GM23338 (cell line): ENCODE results near the gene RAD51B. TPM values are rescaled to one million over a fixed set of nuclear protein-coding genes. Genes with fewer than 3 reads are reported as not detected.

Experiments used
- ATAC-seq: fragments of 200-7000 bp; cut with Tn5 transposase; 3 replicates; pipeline ENCODE4 v1.9.1; 2020
- DNase-seq: peaks from one replicate; pipeline ENCODE4 v3.0.0-alpha.2; 2015; ENCODE audit warnings: low spot score
- H2AFZ ChIP-seq: fragments of 200-600 bp; sonication (generic); 2 replicates; pipeline ENCODE4 v1.8.0; 2016; ENCODE audit warnings: antibody characterized with exemption, mild to moderate bottlenecking, moderate library complexity
- H3F3A ChIP-seq: fragments of 200-600 bp; sonication (generic); replicated peaks from 2 replicates; pipeline ENCODE4 v1.8.0; 2017; ENCODE audit warnings: antibody characterized with exemption, mixed run types, low read depth
- H3K27ac ChIP-seq: fragments of 200-600 bp; sonication (generic); 2 replicates; pipeline ENCODE4 v1.6.1; 2016; ENCODE audit warnings: low read depth
- H3K27me3 ChIP-seq: fragments of 200-600 bp; sonication (generic); 2 replicates; pipeline ENCODE4 v1.8.0; 2016; ENCODE audit warnings: mild to moderate bottlenecking, mixed run types, moderate library complexity; ENCODE audit not compliant: insufficient read depth
- H3K36me3 ChIP-seq: fragments of 200-600 bp; sonication (generic); 2 replicates; pipeline ENCODE4 v1.8.0; 2016; ENCODE audit warnings: mild to moderate bottlenecking; ENCODE audit not compliant: insufficient read depth
- H3K4me1 ChIP-seq: fragments of 200-600 bp; sonication (generic); 2 replicates; pipeline ENCODE4 v1.8.0; 2016; ENCODE audit warnings: mild to moderate bottlenecking, moderate library complexity; ENCODE audit not compliant: insufficient read depth
- H3K4me2 ChIP-seq: fragments of 200-600 bp; sonication (generic); 2 replicates; pipeline ENCODE4 v1.7.1; 2017; ENCODE audit warnings: mixed run types
- H3K4me3 ChIP-seq: fragments of 200-600 bp; sonication (generic); 2 replicates; pipeline ENCODE4 v1.6.1; 2016; ENCODE audit warnings: mixed run types
- H3K79me2 ChIP-seq: fragments of 200-600 bp; sonication (generic); replicated peaks from 2 replicates; pipeline ENCODE4 v1.8.0; 2017; ENCODE audit warnings: mild to moderate bottlenecking; ENCODE audit not compliant: insufficient read depth
- H3K9me2 ChIP-seq: fragments of 200-600 bp; sonication (generic); 2 replicates; pipeline ENCODE4 v1.8.0; 2017; ENCODE audit not compliant: insufficient read depth
- H4K20me1 ChIP-seq: fragments of 200-600 bp; sonication (generic); replicated peaks from 2 replicates; pipeline ENCODE4 v1.8.0; 2017; ENCODE audit warnings: mild to moderate bottlenecking; ENCODE audit not compliant: insufficient read depth
- H3K27ac Mint-ChIP-seq: 2 replicates; pipeline ENCODE4 v1.8.0; 2020; ENCODE audit warnings: inconsistent platforms, mild to moderate bottlenecking, moderate library complexity, mixed read lengths
- H3K27me3 Mint-ChIP-seq: 3 replicates; pipeline ENCODE4 v1.8.0; 2022; ENCODE audit warnings: low read depth, mild to moderate bottlenecking, moderate library complexity, mixed read lengths, inconsistent platforms; ENCODE audit not compliant: insufficient read depth, poor library complexity
- H3K36me3 Mint-ChIP-seq: 3 replicates; pipeline ENCODE4 v1.8.0; 2021; ENCODE audit warnings: low read depth, mild to moderate bottlenecking, inconsistent platforms, moderate library complexity, mixed read lengths
- H3K4me1 Mint-ChIP-seq: 3 replicates; pipeline ENCODE4 v1.8.0; 2020; ENCODE audit warnings: mild to moderate bottlenecking, inconsistent platforms, mixed read lengths
- H3K4me3 Mint-ChIP-seq: 3 replicates; pipeline ENCODE4 v1.8.0; 2021; ENCODE audit warnings: moderate library complexity, mild to moderate bottlenecking, inconsistent platforms, mixed read lengths
- H3K9me3 Mint-ChIP-seq: 3 replicates; pipeline ENCODE4 v1.8.0; 2020; ENCODE audit warnings: moderate library complexity, mild to moderate bottlenecking, inconsistent platforms, mixed read lengths
- CTCF ChIP-seq, 2 experiments: fragments of 200-600 bp in 1 of 2; sonication (generic) in 1 of 2; conservative IDR thresholded peaks; 2 replicates each; pipeline versions ENCODE4 v1.5.1 to v1.6.1; 2016 to 2017; ENCODE audit warnings: antibody characterized with exemption in 2 of 2, low read depth in 2 of 2, mild to moderate bottlenecking in 2 of 2, moderate library complexity in 1 of 2
- EZH2 ChIP-seq: fragments of 200-600 bp; sonication (generic); IDR thresholded peaks from one replicate; pipeline ENCODE4 v1.8.0; 2017; ENCODE audit warnings: antibody characterized with exemption, mild to moderate bottlenecking, low read depth; ENCODE audit not compliant: unreplicated experiment
- EZH2phosphoT487 ChIP-seq: fragments of 200-600 bp; sonication (generic); IDR thresholded peaks from one replicate; pipeline ENCODE4 v1.8.1; 2018; ENCODE audit warnings: antibody characterized with exemption; ENCODE audit not compliant: unreplicated experiment
- NANOG ChIP-seq: IDR thresholded peaks from 2 replicates; pipeline ENCODE4 v1.6.1; 2016; ENCODE audit warnings: antibody characterized with exemption, borderline replicate concordance
- polyA plus RNA-seq: library from polyadenylated mRNA; unstranded; fragments of >200 nt; fragmentation: Nextera tagmentation; extraction: Ambion mirVana; gene quantifications from 2 replicates; pipeline ENCODE4 v1.2.1, GENCODE V29; 2016
- total RNA-seq: library from RNA; depleted of rRNA; stranded (reverse); fragments of >200 nt; shearing (Covaris generic); gene quantifications from 2 replicates; pipeline ENCODE4 v1.2.3, GENCODE V29; 2014
- TF ChIP-seq, protein P1 (sequence below): fragments of 250-450 bp; sonication (Bioruptor Pico); IDR thresholded peaks from 2 replicates; pipeline ENCODE4 v1.5.0; 2020; ENCODE audit warnings: mild to moderate bottlenecking, moderate library complexity
- TF ChIP-seq, protein P2 (sequence below): IDR thresholded peaks from one replicate; pipeline ENCODE4 v1.6.1; 2018; ENCODE audit warnings: antibody characterized with exemption; ENCODE audit not compliant: unreplicated experiment

Gene RAD51B
- total and polyA plus RNA-seq, 2 experiments from 2014 or later: 15.7 to 29.1 TPM

DNA sequence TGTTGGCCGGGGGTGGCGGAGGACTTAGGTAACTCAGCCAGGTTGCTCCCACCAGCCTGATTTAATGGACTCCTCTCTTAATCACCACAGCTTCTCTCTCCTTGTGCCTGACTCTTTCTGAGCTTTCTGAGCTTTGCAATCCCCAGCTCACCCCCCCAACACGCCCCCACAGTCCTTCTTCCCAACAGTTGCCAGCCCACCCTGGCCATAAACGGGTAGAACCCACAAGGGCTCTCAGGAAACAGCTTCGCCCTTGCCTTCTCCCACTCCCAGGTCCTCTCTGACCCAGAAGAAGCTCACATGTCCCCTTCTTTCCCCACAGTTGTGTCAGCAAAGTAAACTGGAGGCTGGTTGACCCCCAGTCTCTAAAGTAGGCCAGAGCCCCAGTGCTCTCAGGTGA, 940.4 kb downstream of the RAD51B start (continued):
- TF ChIP-seq, protein P1, sequence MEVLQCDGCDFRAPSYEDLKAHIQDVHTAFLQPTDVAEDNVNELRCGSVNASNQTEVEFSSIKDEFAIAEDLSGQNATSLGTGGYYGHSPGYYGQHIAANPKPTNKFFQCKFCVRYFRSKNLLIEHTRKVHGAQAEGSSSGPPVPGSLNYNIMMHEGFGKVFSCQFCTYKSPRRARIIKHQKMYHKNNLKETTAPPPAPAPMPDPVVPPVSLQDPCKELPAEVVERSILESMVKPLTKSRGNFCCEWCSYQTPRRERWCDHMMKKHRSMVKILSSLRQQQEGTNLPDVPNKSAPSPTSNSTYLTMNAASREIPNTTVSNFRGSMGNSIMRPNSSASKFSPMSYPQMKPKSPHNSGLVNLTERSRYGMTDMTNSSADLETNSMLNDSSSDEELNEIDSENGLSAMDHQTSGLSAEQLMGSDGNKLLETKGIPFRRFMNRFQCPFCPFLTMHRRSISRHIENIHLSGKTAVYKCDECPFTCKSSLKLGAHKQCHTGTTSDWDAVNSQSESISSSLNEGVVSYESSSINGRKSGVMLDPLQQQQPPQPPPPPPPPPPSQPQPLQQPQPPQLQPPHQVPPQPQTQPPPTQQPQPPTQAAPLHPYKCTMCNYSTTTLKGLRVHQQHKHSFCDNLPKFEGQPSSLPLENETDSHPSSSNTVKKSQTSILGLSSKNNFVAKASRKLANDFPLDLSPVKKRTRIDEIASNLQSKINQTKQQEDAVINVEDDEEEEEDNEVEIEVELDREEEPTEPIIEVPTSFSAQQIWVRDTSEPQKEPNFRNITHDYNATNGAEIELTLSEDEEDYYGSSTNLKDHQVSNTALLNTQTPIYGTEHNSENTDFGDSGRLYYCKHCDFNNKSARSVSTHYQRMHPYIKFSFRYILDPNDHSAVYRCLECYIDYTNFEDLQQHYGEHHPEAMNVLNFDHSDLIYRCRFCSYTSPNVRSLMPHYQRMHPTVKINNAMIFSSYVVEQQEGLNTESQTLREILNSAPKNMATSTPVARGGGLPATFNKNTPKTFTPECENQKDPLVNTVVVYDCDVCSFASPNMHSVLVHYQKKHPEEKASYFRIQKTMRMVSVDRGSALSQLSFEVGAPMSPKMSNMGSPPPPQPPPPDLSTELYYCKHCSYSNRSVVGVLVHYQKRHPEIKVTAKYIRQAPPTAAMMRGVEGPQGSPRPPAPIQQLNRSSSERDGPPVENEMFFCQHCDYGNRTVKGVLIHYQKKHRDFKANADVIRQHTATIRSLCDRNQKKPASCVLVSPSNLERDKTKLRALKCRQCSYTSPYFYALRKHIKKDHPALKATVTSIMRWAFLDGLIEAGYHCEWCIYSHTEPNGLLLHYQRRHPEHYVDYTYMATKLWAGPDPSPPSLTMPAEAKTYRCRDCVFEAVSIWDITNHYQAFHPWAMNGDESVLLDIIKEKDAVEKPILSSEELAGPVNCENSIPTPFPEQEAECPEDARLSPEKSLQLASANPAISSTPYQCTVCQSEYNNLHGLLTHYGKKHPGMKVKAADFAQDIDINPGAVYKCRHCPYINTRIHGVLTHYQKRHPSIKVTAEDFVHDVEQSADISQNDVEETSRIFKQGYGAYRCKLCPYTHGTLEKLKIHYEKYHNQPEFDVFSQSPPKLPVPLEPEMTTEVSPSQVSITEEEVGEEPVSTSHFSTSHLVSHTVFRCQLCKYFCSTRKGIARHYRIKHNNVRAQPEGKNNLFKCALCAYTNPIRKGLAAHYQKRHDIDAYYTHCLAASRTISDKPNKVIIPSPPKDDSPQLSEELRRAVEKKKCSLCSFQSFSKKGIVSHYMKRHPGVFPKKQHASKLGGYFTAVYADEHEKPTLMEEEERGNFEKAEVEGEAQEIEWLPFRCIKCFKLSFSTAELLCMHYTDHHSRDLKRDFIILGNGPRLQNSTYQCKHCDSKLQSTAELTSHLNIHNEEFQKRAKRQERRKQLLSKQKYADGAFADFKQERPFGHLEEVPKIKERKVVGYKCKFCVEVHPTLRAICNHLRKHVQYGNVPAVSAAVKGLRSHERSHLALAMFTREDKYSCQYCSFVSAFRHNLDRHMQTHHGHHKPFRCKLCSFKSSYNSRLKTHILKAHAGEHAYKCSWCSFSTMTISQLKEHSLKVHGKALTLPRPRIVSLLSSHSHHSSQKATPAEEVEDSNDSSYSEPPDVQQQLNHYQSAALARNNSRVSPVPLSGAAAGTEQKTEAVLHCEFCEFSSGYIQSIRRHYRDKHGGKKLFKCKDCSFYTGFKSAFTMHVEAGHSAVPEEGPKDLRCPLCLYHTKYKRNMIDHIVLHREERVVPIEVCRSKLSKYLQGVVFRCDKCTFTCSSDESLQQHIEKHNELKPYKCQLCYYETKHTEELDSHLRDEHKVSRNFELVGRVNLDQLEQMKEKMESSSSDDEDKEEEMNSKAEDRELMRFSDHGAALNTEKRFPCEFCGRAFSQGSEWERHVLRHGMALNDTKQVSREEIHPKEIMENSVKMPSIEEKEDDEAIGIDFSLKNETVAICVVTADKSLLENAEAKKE: no peak
- TF ChIP-seq, protein P2, sequence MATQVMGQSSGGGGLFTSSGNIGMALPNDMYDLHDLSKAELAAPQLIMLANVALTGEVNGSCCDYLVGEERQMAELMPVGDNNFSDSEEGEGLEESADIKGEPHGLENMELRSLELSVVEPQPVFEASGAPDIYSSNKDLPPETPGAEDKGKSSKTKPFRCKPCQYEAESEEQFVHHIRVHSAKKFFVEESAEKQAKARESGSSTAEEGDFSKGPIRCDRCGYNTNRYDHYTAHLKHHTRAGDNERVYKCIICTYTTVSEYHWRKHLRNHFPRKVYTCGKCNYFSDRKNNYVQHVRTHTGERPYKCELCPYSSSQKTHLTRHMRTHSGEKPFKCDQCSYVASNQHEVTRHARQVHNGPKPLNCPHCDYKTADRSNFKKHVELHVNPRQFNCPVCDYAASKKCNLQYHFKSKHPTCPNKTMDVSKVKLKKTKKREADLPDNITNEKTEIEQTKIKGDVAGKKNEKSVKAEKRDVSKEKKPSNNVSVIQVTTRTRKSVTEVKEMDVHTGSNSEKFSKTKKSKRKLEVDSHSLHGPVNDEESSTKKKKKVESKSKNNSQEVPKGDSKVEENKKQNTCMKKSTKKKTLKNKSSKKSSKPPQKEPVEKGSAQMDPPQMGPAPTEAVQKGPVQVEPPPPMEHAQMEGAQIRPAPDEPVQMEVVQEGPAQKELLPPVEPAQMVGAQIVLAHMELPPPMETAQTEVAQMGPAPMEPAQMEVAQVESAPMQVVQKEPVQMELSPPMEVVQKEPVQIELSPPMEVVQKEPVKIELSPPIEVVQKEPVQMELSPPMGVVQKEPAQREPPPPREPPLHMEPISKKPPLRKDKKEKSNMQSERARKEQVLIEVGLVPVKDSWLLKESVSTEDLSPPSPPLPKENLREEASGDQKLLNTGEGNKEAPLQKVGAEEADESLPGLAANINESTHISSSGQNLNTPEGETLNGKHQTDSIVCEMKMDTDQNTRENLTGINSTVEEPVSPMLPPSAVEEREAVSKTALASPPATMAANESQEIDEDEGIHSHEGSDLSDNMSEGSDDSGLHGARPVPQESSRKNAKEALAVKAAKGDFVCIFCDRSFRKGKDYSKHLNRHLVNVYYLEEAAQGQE: no peak
- TF ChIP-seq NANOG: no peak

- Histone ChIP-seq H4K20me1 (no peaks in the 10 kb centered on the region), H3F3A (no peaks in the 10 kb centered on the region), H3K27me3 (no peaks in the 10 kb centered on the region), H2AFZ (no peak overlapping the region), H3K4me2 (no peak overlapping the region), H3K9me2 (peaks cover 2% of the 10 kb centered on the region; the same call in 1 of the 2 replicates), H3K27ac (no peak overlapping the region), H3K79me2 (no peaks in the 10 kb centered on the region), H3K36me3 (no peaks in the 10 kb centered on the region), H3K4me1 (no peaks in the 10 kb centered on the region; the same call in 1 of the 2 replicates), H3K4me3 (no peak overlapping the region)
- no peaks in the 10 kb centered on the region for H3K36me3 Mint-ChIP-seq
- ATAC-seq: no peak
- no peak overlapping the region for H3K4me3 Mint-ChIP-seq
- no peak overlapping the region for H3K27ac Mint-ChIP-seq
- no peak for DNase-seq
- no peaks in the 10 kb centered on the region for H3K9me3 Mint-ChIP-seq
- peaks cover 15% of the 10 kb centered on the region for H3K27me3 Mint-ChIP-seq
- peaks cover 16% of the 10 kb centered on the region for H3K4me1 Mint-ChIP-seq
- no peak for TF ChIP-seq EZH2phosphoT487
- no peak for TF ChIP-seq CTCF (conservative IDR thresholded peaks at IDR 0.05; ENCODE audit: low read depth in 2 of 2)
- no peak for TF ChIP-seq EZH2
Measured at GRCh38 chr14:68760761-68761160, 941.2 kb downstream of the RAD51B start.
